PC-9 (cell line): Measurements from ENCODE around the gene DRD2.

Experiments used
- CTCF ChIP-seq: fragments of 200-600 bp; sonication (generic); conservative IDR thresholded peaks from 2 replicates; pipeline ENCODE4 v1.6.1; 2017; ENCODE audit warnings: mixed run types, antibody characterized with exemption, mild to moderate bottlenecking, moderate library complexity
- EZH2 ChIP-seq: fragments of 200-600 bp; sonication (generic); IDR thresholded peaks from 2 replicates; pipeline ENCODE4 v1.8.0; 2017; ENCODE audit warnings: antibody characterized with exemption, low read depth

- TF ChIP-seq CTCF = no peak
- TF ChIP-seq EZH2 = no peak
Observed at GRCh38 chr11:113472471-113472870, 2.7 kb downstream of the DRD2 start.
